Prostate gland (tissue), 2 donors: ENCODE data around the gene ST7.

Source experiments
- POLR2A ChIP-seq: fragments of 450-650 bp; IDR thresholded peaks from one replicate; pipeline ENCODE4 v1.6.1; 2016; ENCODE audit warnings: antibody characterized with exemption, mild to moderate bottlenecking
- TF ChIP-seq, protein P1 (sequence below), 4 experiments: fragments of 200-600 bp in 2 of 4; fragments of 450-650 bp in 2 of 4; sonication (generic) in 2 of 4; IDR thresholded peaks; 1 replicate in 3 of 4; 2 replicates in 1 of 4; pipeline ENCODE4 v1.5.1; 2016 to 2019; ENCODE audit warnings: antibody characterized with exemption in 4 of 4, mild to moderate bottlenecking in 2 of 4, moderate library complexity in 2 of 4

GRCh38 chr7:116912269-116912909 lies 40.9 kb upstream of the ST7 start:
- TF ChIP-seq, protein P1, sequence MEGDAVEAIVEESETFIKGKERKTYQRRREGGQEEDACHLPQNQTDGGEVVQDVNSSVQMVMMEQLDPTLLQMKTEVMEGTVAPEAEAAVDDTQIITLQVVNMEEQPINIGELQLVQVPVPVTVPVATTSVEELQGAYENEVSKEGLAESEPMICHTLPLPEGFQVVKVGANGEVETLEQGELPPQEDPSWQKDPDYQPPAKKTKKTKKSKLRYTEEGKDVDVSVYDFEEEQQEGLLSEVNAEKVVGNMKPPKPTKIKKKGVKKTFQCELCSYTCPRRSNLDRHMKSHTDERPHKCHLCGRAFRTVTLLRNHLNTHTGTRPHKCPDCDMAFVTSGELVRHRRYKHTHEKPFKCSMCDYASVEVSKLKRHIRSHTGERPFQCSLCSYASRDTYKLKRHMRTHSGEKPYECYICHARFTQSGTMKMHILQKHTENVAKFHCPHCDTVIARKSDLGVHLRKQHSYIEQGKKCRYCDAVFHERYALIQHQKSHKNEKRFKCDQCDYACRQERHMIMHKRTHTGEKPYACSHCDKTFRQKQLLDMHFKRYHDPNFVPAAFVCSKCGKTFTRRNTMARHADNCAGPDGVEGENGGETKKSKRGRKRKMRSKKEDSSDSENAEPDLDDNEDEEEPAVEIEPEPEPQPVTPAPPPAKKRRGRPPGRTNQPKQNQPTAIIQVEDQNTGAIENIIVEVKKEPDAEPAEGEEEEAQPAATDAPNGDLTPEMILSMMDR (IDR thresholded peaks at IDR 0.05): no peak
- no peak for TF ChIP-seq POLR2A
